ENCODE results near the gene MGAT3. TPM values are rescaled to one million over a fixed set of nuclear protein-coding genes. Genes with fewer than 3 reads are reported as not detected.

MGAT3 gene
- total RNA-seq, 1 experiment from 2014 or later: 5.0 TPM

DNA sequence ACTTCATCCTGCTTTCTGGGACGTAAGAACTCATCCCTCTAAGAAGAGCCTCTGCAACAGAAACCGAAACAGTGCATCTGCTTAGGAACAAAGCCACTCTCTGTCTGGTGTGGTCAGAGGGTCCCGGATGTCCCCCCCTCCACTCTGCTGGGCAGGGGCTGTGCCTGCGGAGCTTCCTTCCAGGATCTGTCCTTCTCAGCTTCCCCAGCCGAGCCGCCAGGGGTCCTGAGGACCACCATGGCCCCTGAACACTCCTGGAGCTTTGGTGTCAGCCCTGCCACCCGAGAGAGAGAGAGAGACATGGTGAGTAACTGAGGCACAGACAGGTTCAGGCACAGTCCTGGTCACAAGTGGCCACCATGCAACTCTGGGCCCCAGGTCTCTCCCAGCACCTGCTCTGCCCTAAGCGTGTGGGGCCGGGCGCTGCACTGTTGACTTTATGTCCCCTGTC is 24.4 kb upstream of the MGAT3 start:
- no peaks in the 10 kb centered on the region for H3K9me3 Mint-ChIP-seq
- H3K23ac ChIP-seq (ENCODE audit: insufficient read length, low read depth, low read length): no peak overlapping the region
- H3K27me3 ChIP-seq (ENCODE audit: insufficient read depth, low read length): no peaks in the 10 kb centered on the region
- no peak overlapping the region for H3T11ph ChIP-seq (ENCODE audit: low read length)
- H3K4me1 ChIP-seq (ENCODE audit: insufficient read depth, low read length): peaks cover 8% of the 10 kb centered on the region; the same call in 1 of the 2 replicates
- H2AFZ ChIP-seq (ENCODE audit: low read length): no peak overlapping the region
- H3K23me2 ChIP-seq (ENCODE audit: insufficient read length, low read depth, low read length, poor library complexity, severe bottlenecking): peaks cover under 1% of the 10 kb centered on the region
- no peak overlapping the region for H2BK15ac ChIP-seq (ENCODE audit: low read depth, low read length)
- no peak overlapping the region for H3K4me2 ChIP-seq (ENCODE audit: insufficient read depth, insufficient read length, low read length)
- DNase-seq: peak; percentile 25
- no peak overlapping the region for H4K91ac ChIP-seq (ENCODE audit: insufficient read length, low read depth, low read length)
- no peaks in the 10 kb centered on the region for H3K79me2 ChIP-seq (ENCODE audit: insufficient read depth, low read length)
- no peak overlapping the region for H2AK5ac ChIP-seq (ENCODE audit: insufficient read length, low read length)
- H3K56ac ChIP-seq (ENCODE audit: insufficient read length, low read depth, low read length): no peak overlapping the region
- H3K14ac ChIP-seq (ENCODE audit: insufficient read depth, low read length): no peak overlapping the region
- no peak overlapping the region for H3K27ac ChIP-seq (ENCODE audit: insufficient read length, low read depth, low read length)
- no peak overlapping the region for H4K8ac ChIP-seq (replicated peaks; ENCODE audit: insufficient read length, low read depth, low read length)
- no peak overlapping the region for H3K18ac ChIP-seq (ENCODE audit: insufficient read length, low read depth, low read length)
- H2BK20ac ChIP-seq (ENCODE audit: low read depth, low read length, poor library complexity, severe bottlenecking): no peak overlapping the region
- no CpG with 5 or more reads among the region's 10 CpGs for WGBS (ENCODE audit: extremely low coverage, insufficient read length, low lambda C conversion rate)
- no peak overlapping the region for H3K4ac ChIP-seq (ENCODE audit: low read depth, low read length)
- H3K4me3 Mint-ChIP-seq: no peak overlapping the region
- H2BK12ac ChIP-seq (ENCODE audit: insufficient read length, low read depth, low read length): no peak overlapping the region
- H2BK5ac ChIP-seq (ENCODE audit: insufficient read length, low read length): no peak overlapping the region
- H3K27me3 Mint-ChIP-seq (ENCODE audit: low read depth): no peaks in the 10 kb centered on the region
- H3K4me1 Mint-ChIP-seq: peaks cover 28 to 49% of the 10 kb centered on the region in 2 experiments
- H4K5ac ChIP-seq (ENCODE audit: insufficient read length, low read depth, low read length): no peak overlapping the region
- peaks cover 2 to 24% (median 24%) of the 10 kb centered on the region in 3 experiments; a peak in 6 of 7 replicates for H3K36me3 Mint-ChIP-seq (ENCODE audit: insufficient read depth in 1 of 3, low read depth in 3 of 3)
- no peak overlapping the region for H3K27ac Mint-ChIP-seq
- no peaks in the 10 kb centered on the region for H4K20me1 ChIP-seq (ENCODE audit: control insufficient read depth, insufficient read depth, insufficient read length)
- H2BK120ac ChIP-seq (ENCODE audit: low read depth, low read length, poor library complexity, severe bottlenecking): no peak overlapping the region
- TF ChIP-seq, protein P1, sequence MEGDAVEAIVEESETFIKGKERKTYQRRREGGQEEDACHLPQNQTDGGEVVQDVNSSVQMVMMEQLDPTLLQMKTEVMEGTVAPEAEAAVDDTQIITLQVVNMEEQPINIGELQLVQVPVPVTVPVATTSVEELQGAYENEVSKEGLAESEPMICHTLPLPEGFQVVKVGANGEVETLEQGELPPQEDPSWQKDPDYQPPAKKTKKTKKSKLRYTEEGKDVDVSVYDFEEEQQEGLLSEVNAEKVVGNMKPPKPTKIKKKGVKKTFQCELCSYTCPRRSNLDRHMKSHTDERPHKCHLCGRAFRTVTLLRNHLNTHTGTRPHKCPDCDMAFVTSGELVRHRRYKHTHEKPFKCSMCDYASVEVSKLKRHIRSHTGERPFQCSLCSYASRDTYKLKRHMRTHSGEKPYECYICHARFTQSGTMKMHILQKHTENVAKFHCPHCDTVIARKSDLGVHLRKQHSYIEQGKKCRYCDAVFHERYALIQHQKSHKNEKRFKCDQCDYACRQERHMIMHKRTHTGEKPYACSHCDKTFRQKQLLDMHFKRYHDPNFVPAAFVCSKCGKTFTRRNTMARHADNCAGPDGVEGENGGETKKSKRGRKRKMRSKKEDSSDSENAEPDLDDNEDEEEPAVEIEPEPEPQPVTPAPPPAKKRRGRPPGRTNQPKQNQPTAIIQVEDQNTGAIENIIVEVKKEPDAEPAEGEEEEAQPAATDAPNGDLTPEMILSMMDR (conservative IDR thresholded peaks at IDR 0.05): no peak
- H3K79me1 ChIP-seq (ENCODE audit: insufficient read depth, low read depth, low read length, poor library complexity, severe bottlenecking): no peaks in the 10 kb centered on the region
- H3K9ac ChIP-seq (ENCODE audit: extremely low read depth, insufficient read length, low read length): no peak overlapping the region
- H3K9me3 ChIP-seq (ENCODE audit: control insufficient read depth, low read depth, low read length): no peaks in the 10 kb centered on the region

All from H9 (cell line).